WI38 (cell line): ENCODE measurements around the gene MAP3K5.

ENCODE experiments used
- H3K4me3 ChIP-seq: 2 replicates; pipeline ENCODE4 v1.5.1; 2011; ENCODE audit warnings: low read depth, mild to moderate bottlenecking, control low read depth, low read length
- TF ChIP-seq, protein P1 (sequence below): IDR thresholded peaks from 2 replicates; pipeline ENCODE4 v1.5.1; 2012; ENCODE audit warnings: low read depth, mild to moderate bottlenecking, control low read depth, low read length

Gene MAP3K5

DNA sequence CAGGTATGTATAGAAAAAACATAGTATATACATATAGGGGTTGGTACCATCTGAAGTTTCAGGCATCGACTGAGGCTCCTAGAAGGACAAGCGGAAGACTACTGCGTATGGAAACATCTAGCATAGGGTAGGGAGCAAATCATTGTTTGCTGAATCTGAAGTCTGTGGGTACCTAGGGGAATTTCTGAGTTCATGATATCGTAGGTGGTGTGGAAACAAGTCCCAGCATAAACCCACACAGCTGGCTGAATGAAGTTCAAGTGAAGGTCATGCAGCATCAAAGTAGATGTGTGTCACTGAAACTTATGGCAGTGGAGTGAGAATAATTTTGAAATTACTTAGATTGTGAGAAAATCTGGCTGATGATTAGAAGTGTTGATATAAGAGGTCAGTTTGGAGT is 281.5 kb downstream of the MAP3K5 start:
- H3K4me3 ChIP-seq, result no peak overlapping the region
- TF ChIP-seq, protein P1, sequence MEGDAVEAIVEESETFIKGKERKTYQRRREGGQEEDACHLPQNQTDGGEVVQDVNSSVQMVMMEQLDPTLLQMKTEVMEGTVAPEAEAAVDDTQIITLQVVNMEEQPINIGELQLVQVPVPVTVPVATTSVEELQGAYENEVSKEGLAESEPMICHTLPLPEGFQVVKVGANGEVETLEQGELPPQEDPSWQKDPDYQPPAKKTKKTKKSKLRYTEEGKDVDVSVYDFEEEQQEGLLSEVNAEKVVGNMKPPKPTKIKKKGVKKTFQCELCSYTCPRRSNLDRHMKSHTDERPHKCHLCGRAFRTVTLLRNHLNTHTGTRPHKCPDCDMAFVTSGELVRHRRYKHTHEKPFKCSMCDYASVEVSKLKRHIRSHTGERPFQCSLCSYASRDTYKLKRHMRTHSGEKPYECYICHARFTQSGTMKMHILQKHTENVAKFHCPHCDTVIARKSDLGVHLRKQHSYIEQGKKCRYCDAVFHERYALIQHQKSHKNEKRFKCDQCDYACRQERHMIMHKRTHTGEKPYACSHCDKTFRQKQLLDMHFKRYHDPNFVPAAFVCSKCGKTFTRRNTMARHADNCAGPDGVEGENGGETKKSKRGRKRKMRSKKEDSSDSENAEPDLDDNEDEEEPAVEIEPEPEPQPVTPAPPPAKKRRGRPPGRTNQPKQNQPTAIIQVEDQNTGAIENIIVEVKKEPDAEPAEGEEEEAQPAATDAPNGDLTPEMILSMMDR, result no peak

DNA sequence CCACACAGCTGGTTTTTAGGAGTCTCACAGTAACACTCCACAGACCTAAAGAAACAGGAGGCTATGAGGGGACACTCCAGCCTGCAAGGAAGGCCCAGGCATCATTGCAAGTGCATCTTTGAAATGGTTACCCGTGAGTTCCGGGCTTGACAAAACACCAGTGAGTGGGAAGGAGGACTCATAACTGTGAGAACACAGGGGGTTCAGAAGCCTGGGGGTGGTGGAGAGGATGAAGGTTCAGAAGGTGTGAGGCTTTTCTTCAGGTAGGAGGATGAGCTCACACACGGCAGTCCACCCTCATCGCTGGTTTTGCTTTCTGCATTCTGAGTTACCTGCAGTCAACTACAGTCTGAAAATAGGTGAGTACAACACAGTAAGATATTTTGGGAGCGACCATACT is 282.0 kb downstream of the MAP3K5 start:
- TF ChIP-seq, protein P1, result no peak
- no peak overlapping the region for H3K4me3 ChIP-seq

DNA sequence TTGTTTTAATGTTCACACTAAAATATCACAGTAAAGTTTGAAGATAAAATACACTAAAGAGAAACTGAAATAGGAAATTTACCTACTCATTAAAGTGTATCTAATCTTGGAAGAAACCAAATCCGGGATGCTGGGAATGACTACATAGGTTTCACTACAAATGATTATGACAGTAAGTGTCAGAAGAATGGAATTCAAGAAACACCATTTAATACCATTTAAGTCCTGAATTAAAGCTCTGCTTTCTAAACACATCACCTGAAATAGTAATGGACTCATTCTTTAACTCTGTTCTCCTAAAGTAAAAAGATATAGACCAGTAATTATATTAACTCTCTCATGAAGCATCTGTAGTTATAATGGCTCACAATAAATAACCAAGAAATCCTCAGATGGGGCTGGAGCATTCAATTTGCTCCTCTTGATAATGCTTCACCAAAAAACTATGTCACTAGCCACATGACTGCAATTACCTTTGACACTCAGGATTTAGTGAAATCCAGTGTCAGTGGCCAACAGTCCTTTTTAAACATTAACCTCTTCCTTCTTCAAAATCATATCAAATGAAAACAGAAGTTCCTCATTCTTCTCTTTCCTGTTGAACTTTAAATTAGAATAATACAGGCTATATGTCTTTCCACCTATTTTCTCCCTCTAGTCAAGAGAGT is 283.4 kb downstream of the MAP3K5 start:
- TF ChIP-seq, protein P1, result no peak
- H3K4me3 ChIP-seq, result no peak overlapping the region
